DOHH2 (cell line): ENCODE measurements around the gene COA8.

Experiments
- CTCF ChIP-seq: fragments of 200-600 bp; sonication (generic); IDR thresholded peaks from one replicate; pipeline ENCODE4 v1.5.1; 2014; ENCODE audit warnings: antibody characterized with exemption, mild to moderate bottlenecking, low read depth, low read length; ENCODE audit not compliant: poor library complexity, severe bottlenecking
- EZH2phosphoT487 ChIP-seq: fragments of 200-600 bp; sonication (generic); IDR thresholded peaks from 2 replicates; pipeline ENCODE4 v1.6.1; 2017; ENCODE audit warnings: borderline replicate concordance, mild to moderate bottlenecking, antibody characterized with exemption, low read length, moderate library complexity, mixed read lengths

GRCh38 chr14:103521438-103521950, 41.3 kb upstream of the COA8 start:
- TF ChIP-seq CTCF, result no peak
- TF ChIP-seq EZH2phosphoT487, result no peak
